Stomach (tissue), 9 donors: Measurements from ENCODE around the gene MB. TPM values are rescaled to one million over a fixed set of nuclear protein-coding genes. Genes with fewer than 3 reads are reported as not detected.

Source experiments
- DNase-seq, 2 donors: peaks; one replicate each; pipeline versions ENCODE4 v3.0.0 to v3.0.0-alpha.2; 2013 to 2019
- H3K27ac ChIP-seq, 5 donors: fragments of 200-600 bp in 4 of 5; sonication (generic) in 4 of 5; one replicate each; pipeline ENCODE4 v1.5.1; 2013 to 2019; ENCODE audit warnings: mild to moderate bottlenecking in 1 of 5, moderate library complexity in 1 of 5
- H3K27me3 ChIP-seq, 3 donors: fragments of 200-600 bp; sonication (generic); one replicate each; pipeline ENCODE4 v1.5.1; 2017 to 2019; ENCODE audit warnings: mixed run types in 1 of 3
- H3K36me3 ChIP-seq, 4 donors: fragments of 200-600 bp; sonication (generic); 1 replicate in 3 of 4; 2 replicates in 1 of 4; pipeline ENCODE4 v1.5.1; 2016 to 2019
- H3K4me1 ChIP-seq, 4 donors: fragments of 200-600 bp; sonication (generic); one replicate each; pipeline ENCODE4 v1.5.1; 2016 to 2019
- H3K4me3 ChIP-seq, 4 donors: fragments of 200-600 bp; sonication (generic) in 3 of 4; one replicate each; pipeline ENCODE4 v1.5.1; 2016 to 2019; ENCODE audit warnings: mild to moderate bottlenecking in 1 of 4
- H3K9me3 ChIP-seq, 4 donors: fragments of 200-600 bp; sonication (generic); one replicate each; pipeline ENCODE4 v1.5.1; 2016 to 2019
- EP300 ChIP-seq: sonication (generic); formaldehyde crosslinking; IDR thresholded peaks from one replicate; pipeline ENCODE4 v1.6.1; 2017; ENCODE audit warnings: antibody characterized with exemption
- POLR2A ChIP-seq, 4 donors: fragments of 450-650 bp; IDR thresholded peaks; one replicate each; pipeline ENCODE4 v1.6.1; 2016; ENCODE audit warnings: antibody characterized with exemption in 4 of 4, control low read depth in 2 of 4, mild to moderate bottlenecking in 1 of 4, moderate library complexity in 1 of 4
- POLR2AphosphoS5 ChIP-seq, 3 donors: sonication (generic); formaldehyde crosslinking; IDR thresholded peaks; one replicate each; pipeline ENCODE4 v1.6.1; 2016; ENCODE audit warnings: antibody characterized with exemption in 3 of 3
- WGBS, 5 donors: extraction: QIAGEN DNeasy Blood & Tissue Kit in 3 of 5; methylation state at CpG; one replicate each; pipeline versions ENCODE4 v1.1.5 to v1.1.7; 2013 to 2018; 5-methylcytosine and 5-hydroxymethylcytosine counted together
- intact Hi-C: fragments of 100-400 bp; cut with DNase I; formaldehyde crosslinking; loops from one replicate; pipeline ENCODE4 v1.15.1; 2023; ENCODE audit warnings: low total_unique reads
- polyA plus RNA-seq, 3 donors: library from polyadenylated mRNA; stranded (reverse); fragments of 200-250 nt; gene quantifications; one replicate each; pipeline ENCODE4 v1.2.3, GENCODE V29; 2013
- total RNA-seq, 5 donors: library from RNA; depleted of rRNA; stranded (reverse); fragments of >200 nt; gene quantifications; one replicate each; pipeline versions ENCODE4 v1.1.0 to v1.2.3, GENCODE V29; 2014 to 2016
- TF ChIP-seq, protein P1 (sequence below), 7 experiments: fragments of 450-650 bp in 4 of 7; fragments of 200-600 bp in 3 of 7; sonication (generic) in 3 of 7; IDR thresholded peaks; one replicate each; pipeline ENCODE4 v1.5.1; 2016 to 2019; ENCODE audit warnings: antibody characterized with exemption in 7 of 7, control low read depth in 2 of 7, mild to moderate bottlenecking in 1 of 7
- donor health status: healthy with polysubstance abuse.
- donor health status: Bipolar disorder and iron deficiency.
- donor health status: healthy.

Gene MB
- total and polyA plus RNA-seq, 8 donors, result 0.87 to 29.5 (median 2.2) TPM; not detected in 3

DNA sequence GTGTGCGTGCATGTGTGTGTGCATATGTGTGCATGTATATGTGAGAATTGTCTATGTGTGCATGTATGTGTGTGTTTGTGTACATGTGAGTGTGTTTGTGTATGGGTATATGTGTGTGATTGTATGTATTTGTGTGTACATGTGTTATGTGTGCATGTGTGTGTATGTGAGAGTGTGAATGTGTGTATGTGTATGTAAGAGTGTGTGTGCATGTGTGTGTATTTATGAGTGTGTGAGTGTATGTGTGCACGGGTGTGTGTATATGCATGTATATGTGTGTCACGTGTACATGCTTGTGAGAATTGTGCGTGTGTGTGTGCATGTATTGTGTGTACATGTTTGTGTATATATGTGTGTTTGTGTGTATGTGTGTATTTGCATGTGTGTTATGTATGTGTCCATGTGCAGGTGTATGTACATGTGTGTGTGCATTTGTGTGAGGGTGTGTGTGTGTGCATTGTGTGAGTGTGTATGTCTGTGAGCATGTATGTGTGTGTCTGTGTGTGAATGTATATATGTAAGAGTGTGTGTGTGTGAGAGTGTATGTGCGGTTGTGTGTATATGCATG, 16.0 kb downstream of the MB start:
- Histone ChIP-seq H3K36me3 (no peaks in the 10 kb centered on the region), H3K27me3 (no peaks in the 10 kb centered on the region), H3K4me1 (peaks cover 0 to 18% (median 9%) of the 10 kb centered on the region in 4 donors), H3K9me3 (no peaks in the 10 kb centered on the region), H3K4me3 (no peak overlapping the region), H3K27ac (no peak overlapping the region)
- intact Hi-C loops, result no loop called here
- WGBS, 5 donors, result 93 to 98% (median 96%) methylated on average over 5 of the region's 5 CpGs
- TF ChIP-seq, protein P1, sequence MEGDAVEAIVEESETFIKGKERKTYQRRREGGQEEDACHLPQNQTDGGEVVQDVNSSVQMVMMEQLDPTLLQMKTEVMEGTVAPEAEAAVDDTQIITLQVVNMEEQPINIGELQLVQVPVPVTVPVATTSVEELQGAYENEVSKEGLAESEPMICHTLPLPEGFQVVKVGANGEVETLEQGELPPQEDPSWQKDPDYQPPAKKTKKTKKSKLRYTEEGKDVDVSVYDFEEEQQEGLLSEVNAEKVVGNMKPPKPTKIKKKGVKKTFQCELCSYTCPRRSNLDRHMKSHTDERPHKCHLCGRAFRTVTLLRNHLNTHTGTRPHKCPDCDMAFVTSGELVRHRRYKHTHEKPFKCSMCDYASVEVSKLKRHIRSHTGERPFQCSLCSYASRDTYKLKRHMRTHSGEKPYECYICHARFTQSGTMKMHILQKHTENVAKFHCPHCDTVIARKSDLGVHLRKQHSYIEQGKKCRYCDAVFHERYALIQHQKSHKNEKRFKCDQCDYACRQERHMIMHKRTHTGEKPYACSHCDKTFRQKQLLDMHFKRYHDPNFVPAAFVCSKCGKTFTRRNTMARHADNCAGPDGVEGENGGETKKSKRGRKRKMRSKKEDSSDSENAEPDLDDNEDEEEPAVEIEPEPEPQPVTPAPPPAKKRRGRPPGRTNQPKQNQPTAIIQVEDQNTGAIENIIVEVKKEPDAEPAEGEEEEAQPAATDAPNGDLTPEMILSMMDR (IDR thresholded peaks at IDR 0.05), result no peak
- TF ChIP-seq EP300, result no peak
- TF ChIP-seq POLR2A (IDR thresholded peaks at IDR 0.05), result no peak
- TF ChIP-seq POLR2AphosphoS5 (IDR thresholded peaks at IDR 0.05), result no peak
- DNase-seq, result no peak

DNA sequence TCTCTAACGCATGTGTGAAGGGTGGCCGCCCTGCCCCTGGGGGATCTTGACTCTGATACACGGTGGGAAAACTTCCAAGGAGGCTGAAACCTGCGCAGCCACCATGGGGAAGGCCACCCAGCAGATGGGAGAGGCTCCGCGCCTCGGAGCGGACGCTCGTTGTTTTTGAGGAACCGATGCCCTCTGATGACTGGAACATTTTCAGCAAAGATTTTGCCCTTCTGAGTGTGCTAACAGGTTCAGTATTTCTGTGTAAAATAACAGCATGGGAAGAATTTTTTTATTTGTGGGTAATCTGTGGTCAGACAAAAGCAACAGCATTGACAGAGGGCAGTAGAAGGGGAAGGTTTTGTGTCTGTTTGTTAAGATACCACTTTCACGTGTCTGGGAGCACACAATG, 16.7 kb downstream of the MB start:
- Histone ChIP-seq H3K27ac (no peak overlapping the region), H3K36me3 (no peaks in the 10 kb centered on the region), H3K4me1 (peaks cover 0 to 12% (median 6%) of the 10 kb centered on the region in 4 donors), H3K9me3 (no peaks in the 10 kb centered on the region), H3K4me3 (no peak overlapping the region), H3K27me3 (no peaks in the 10 kb centered on the region)
- intact Hi-C loops, result no loop called here
- no peak for DNase-seq
- no peak for TF ChIP-seq POLR2AphosphoS5 (IDR thresholded peaks at IDR 0.05)
- no peak for TF ChIP-seq POLR2A (IDR thresholded peaks at IDR 0.05)
- TF ChIP-seq, protein P1 (IDR thresholded peaks at IDR 0.05), result no peak
- no peak for TF ChIP-seq EP300
- 74 to 86% (median 79%) methylated on average over 11 to 12 of the region's 12 CpGs for WGBS, 5 donors

DNA sequence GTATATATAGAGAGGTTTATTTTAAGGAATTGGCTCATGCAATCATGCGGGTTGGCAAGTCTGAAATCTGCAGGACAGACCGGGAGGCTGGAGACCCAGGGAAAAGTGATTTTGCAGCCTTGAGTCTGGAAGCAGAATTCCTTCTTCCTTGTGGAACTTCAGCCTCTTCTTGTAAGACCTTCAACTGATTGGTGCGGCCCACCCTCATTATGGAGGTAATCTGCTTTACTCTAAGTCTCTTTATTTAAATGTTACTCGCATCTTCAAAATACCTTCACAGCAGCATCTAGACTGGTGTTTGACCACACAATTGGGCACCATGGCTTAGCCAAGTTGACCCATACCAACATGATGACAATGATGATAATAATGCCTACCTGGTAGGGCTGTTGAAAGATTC, 17.8 kb downstream of the MB start:
- 92 to 98% (median 96%) methylated on average over 4 of the region's 4 CpGs for WGBS, 5 donors
- TF ChIP-seq POLR2A (IDR thresholded peaks at IDR 0.05), result no peak
- TF ChIP-seq, protein P1 (IDR thresholded peaks at IDR 0.05), result no peak
- TF ChIP-seq EP300, result no peak
- no peak for TF ChIP-seq POLR2AphosphoS5 (IDR thresholded peaks at IDR 0.05)
- intact Hi-C loops, result no loop called here
- DNase-seq, result no peak
- Histone ChIP-seq H3K4me3 (no peak overlapping the region), H3K4me1 (peaks cover 0 to 5% (median 1%) of the 10 kb centered on the region in 4 donors), H3K36me3 (no peaks in the 10 kb centered on the region), H3K9me3 (no peaks in the 10 kb centered on the region), H3K27ac (no peak overlapping the region), H3K27me3 (no peaks in the 10 kb centered on the region)

DNA sequence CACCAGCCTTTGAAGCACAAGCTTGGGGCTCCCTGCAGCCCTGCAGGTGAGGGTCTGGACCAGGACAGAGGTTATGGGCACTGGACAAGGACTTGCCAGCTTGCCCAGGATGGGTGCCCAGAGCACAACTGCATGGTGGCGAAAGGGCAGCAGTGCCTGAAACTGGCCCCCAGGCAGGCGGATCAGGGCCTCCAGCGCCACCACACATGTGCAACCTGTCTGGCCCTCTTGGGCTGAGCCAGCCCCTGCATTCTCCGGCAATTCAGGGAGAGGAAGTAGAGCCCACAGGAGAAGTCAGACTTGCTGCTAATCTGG, 18.8 kb downstream of the MB start:
- 86 to 96% (median 94%) methylated on average over 3 to 4 of the region's 4 CpGs for WGBS, 5 donors
- H3K27me3 ChIP-seq, result no peaks in the 10 kb centered on the region
- DNase-seq, result no peak
- peaks cover 0 to 10% (median 4%) of the 10 kb centered on the region in 4 donors for H3K4me1 ChIP-seq
- intact Hi-C loops, result no loop called here
- TF ChIP-seq, protein P1 (IDR thresholded peaks at IDR 0.05), result no peak
- TF ChIP-seq POLR2AphosphoS5 (IDR thresholded peaks at IDR 0.05) (no peak), POLR2A (IDR thresholded peaks at IDR 0.05) (no peak), EP300 (no peak)
- H3K9me3 ChIP-seq, result no peaks in the 10 kb centered on the region
- no peak overlapping the region for H3K4me3 ChIP-seq
- no peak overlapping the region for H3K27ac ChIP-seq
- H3K36me3 ChIP-seq, result no peaks in the 10 kb centered on the region
